Thyroid gland (tissue), 4 donors: ENCODE results near the gene CRLF1. TPM values are rescaled to one million over a fixed set of nuclear protein-coding genes. Genes with fewer than 3 reads are reported as not detected.
A peak's percentile ranks its signal among the peaks of the same experiment; 100 is the strongest.

Experiments
- DNase-seq, 2 donors: peaks; one replicate each; pipeline ENCODE4 v3.0.0-alpha.2; 2019
- H3K27ac ChIP-seq, 3 donors: fragments of 200-600 bp; sonication (generic); 1 replicate in 2 of 3; 2 replicates in 1 of 3; pipeline ENCODE4 v1.5.1; 2016 to 2019; ENCODE audit warnings: mild to moderate bottlenecking in 1 of 3, moderate library complexity in 1 of 3
- H3K27me3 ChIP-seq: fragments of 200-600 bp; sonication (generic); one replicate; pipeline ENCODE4 v1.5.1; 2019
- H3K36me3 ChIP-seq, 2 donors: fragments of 200-600 bp; sonication (generic); one replicate each; pipeline ENCODE4 v1.5.1; 2016 to 2019
- H3K4me1 ChIP-seq, 2 donors: fragments of 200-600 bp; sonication (generic); one replicate each; pipeline ENCODE4 v1.5.1; 2017 to 2019
- H3K4me3 ChIP-seq, 3 donors: fragments of 200-600 bp; sonication (generic); replicated peaks in 1 of 3; 1 replicate in 2 of 3; 2 replicates in 1 of 3; pipeline ENCODE4 v1.5.1; 2016; ENCODE audit warnings: mild to moderate bottlenecking in 1 of 3
- H3K9me3 ChIP-seq: fragments of 200-600 bp; sonication (generic); one replicate; pipeline ENCODE4 v1.5.1; 2017
- POLR2A ChIP-seq, 2 donors: fragments of 450-650 bp; IDR thresholded peaks; one replicate each; pipeline ENCODE4 v1.6.1; 2017; ENCODE audit warnings: antibody characterized with exemption in 2 of 2, mild to moderate bottlenecking in 2 of 2, moderate library complexity in 1 of 2
- WGBS, 2 donors: methylation state at CpG; one replicate each; pipeline ENCODE4 v1.1.5; 2017; 5-methylcytosine and 5-hydroxymethylcytosine counted together
- intact Hi-C: fragments of 100-400 bp; cut with DNase I; formaldehyde crosslinking; loops from one replicate; pipeline ENCODE4 v1.15.1; 2023
- total RNA-seq, 4 donors: library from RNA; depleted of rRNA; stranded (reverse); fragments of >200 nt; gene quantifications; one replicate each; pipeline ENCODE4 v1.2.3, GENCODE V29; 2016
- TF ChIP-seq, protein P1 (sequence below), 6 experiments: fragments of 200-600 bp in 3 of 6; fragments of 450-650 bp in 3 of 6; sonication (generic) in 3 of 6; IDR thresholded peaks; one replicate each; pipeline ENCODE4 v1.5.1; 2016 to 2019; ENCODE audit warnings: antibody characterized with exemption in 6 of 6, mild to moderate bottlenecking in 2 of 6, inconsistent platforms in 1 of 6, moderate library complexity in 1 of 6

The CRLF1 gene
- total RNA-seq, 4 donors from 2014 or later: 87.2 to 140 (median 101) TPM

DNA sequence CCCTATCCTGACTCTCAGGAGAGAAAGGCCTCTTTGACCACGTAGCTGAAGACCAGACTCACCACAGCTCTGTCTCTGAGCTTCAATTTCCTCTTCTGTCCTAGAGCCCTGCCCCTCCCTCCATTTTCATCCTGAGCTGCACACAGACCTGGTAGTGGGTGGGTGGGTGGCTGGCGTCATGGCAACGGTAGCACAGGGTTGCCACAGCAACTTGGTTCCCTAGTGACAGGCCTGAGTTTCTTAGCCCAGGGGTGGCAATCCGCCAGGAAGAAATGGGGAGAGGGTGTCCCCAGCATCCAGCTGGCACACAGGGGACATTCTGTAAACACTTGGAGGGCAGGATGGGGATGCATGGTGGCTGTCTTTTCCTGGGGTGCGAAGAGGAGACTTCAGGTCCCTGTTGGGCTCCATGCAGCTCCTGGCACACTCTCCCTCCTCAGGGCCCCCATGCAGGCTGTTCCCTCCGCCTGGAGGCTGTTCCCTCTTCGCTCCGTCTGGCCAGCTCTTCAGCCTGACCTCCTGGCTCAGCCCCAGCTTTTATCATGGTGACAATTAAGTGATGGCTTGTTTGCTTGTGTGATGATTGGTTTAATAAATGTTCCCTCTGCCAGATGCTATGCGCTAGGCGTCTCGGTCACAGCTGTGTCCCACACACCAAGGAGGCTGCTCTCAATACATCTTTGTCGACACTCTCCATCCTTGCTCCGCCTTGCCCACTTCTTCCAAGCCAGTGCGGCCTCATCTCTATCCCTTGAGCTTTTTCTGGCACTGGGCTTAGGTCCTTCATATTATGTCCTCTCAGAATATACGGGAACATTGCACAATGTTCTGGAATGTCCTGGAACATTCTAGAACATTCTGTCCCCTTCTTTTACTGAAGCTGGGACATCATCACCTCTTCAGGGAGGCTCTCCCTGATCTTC is 22.8 kb upstream of the CRLF1 start:
- H3K4me1 ChIP-seq: peaks cover 0 to 6% of the 10 kb centered on the region in 2 donors
- no peaks in the 10 kb centered on the region for H3K36me3 ChIP-seq
- DNase-seq: peak in 1 of 2 donors; percentile 27
- 76 to 78% methylated on average over 14 of the region's 15 CpGs for WGBS, 2 donors
- no peaks in the 10 kb centered on the region for H3K27me3 ChIP-seq
- H3K4me3 ChIP-seq: no peak overlapping the region
- no peaks in the 10 kb centered on the region for H3K9me3 ChIP-seq
- H3K27ac ChIP-seq: peak overlapping the region; percentile 9 to 71 (median 17)
- TF ChIP-seq, protein P1, sequence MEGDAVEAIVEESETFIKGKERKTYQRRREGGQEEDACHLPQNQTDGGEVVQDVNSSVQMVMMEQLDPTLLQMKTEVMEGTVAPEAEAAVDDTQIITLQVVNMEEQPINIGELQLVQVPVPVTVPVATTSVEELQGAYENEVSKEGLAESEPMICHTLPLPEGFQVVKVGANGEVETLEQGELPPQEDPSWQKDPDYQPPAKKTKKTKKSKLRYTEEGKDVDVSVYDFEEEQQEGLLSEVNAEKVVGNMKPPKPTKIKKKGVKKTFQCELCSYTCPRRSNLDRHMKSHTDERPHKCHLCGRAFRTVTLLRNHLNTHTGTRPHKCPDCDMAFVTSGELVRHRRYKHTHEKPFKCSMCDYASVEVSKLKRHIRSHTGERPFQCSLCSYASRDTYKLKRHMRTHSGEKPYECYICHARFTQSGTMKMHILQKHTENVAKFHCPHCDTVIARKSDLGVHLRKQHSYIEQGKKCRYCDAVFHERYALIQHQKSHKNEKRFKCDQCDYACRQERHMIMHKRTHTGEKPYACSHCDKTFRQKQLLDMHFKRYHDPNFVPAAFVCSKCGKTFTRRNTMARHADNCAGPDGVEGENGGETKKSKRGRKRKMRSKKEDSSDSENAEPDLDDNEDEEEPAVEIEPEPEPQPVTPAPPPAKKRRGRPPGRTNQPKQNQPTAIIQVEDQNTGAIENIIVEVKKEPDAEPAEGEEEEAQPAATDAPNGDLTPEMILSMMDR (IDR thresholded peaks at IDR 0.05): no peak
- TF ChIP-seq POLR2A (IDR thresholded peaks at IDR 0.05): no peak
- intact Hi-C loops: no loop called here

DNA sequence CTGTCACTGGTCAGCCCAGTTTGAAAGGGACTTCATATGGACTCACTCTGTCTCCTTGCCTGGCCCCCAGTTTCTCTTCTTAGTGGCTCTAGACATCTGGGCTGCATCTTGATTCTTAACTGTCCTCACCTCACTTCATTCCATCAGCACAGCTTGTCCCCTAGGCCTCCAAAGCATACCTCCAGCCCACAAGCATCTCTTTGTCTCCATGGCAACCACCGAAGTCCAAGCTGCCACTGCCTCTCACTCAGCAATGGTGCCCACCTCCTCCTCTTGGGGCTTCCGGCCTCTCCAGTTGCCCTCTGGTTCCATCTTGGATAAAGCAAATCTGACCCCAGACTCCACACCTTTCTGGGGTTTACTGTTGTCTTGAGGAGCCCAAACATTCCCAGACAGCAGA is 20.3 kb upstream of the CRLF1 start:
- intact Hi-C loops: no loop called here
- H3K27me3 ChIP-seq: no peaks in the 10 kb centered on the region
- TF ChIP-seq, protein P1 (IDR thresholded peaks at IDR 0.05): no peak
- no peak for TF ChIP-seq POLR2A (IDR thresholded peaks at IDR 0.05)
- H3K27ac ChIP-seq: no peak overlapping the region
- H3K9me3 ChIP-seq: no peaks in the 10 kb centered on the region
- H3K36me3 ChIP-seq: no peaks in the 10 kb centered on the region
- 60 to 73% methylated on average over 2 of the region's 2 CpGs for WGBS, 2 donors
- no peak for DNase-seq
- H3K4me3 ChIP-seq: no peak overlapping the region
- H3K4me1 ChIP-seq: peaks cover 0 to 6% of the 10 kb centered on the region in 2 donors

DNA sequence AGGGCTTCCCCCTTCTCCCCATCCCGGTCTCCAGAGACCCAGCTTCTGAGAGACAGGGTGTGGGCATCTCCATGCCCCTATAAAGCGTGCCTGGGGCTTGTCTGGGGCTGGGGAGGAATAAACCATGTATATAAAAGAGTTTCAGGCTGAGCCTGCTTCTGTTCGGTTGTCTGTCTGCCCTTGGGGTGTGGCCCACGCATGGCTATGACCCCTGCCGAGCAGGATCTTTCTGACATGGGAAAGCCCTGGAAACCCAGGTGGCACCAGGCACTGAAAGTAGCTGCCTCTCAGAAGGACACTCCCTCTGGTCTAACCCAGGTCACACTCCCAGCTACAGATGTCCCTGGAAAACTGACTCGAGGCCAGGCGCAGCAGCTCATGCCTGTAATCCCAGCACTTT is 14.3 kb upstream of the CRLF1 start:
- no peaks in the 10 kb centered on the region for H3K27me3 ChIP-seq
- no peak overlapping the region for H3K4me3 ChIP-seq
- intact Hi-C loops: no loop called here
- 82 to 97% methylated on average over 4 to 7 of the region's 7 CpGs for WGBS, 2 donors
- no peaks in the 10 kb centered on the region for H3K4me1 ChIP-seq
- no peak for TF ChIP-seq POLR2A (IDR thresholded peaks at IDR 0.05)
- TF ChIP-seq, protein P1 (IDR thresholded peaks at IDR 0.05): no peak
- no peak overlapping the region for H3K27ac ChIP-seq
- no peaks in the 10 kb centered on the region for H3K9me3 ChIP-seq
- DNase-seq: no peak
- no peaks in the 10 kb centered on the region for H3K36me3 ChIP-seq

DNA sequence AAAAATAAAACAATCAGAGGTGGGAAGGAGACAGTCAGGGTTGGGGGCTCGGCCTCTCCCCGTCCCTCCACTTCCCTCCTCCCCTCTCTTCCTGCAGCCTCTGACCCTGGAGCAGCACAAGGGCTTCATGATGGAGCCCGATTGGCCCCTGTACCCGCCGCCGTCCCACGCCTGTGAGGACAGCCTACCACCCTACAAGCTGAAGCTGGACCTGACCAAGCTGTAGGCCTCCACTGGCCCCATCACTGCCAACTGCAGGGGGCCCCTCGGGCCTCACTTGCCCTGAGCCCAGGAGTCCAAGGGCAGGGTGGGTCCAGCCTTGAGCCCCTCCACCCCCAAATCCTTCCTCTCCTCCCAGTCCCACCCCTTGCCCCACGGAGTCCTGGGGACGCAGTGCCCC is 13.7 kb upstream of the CRLF1 start:
- Histone ChIP-seq H3K36me3 (no peaks in the 10 kb centered on the region), H3K4me1 (no peaks in the 10 kb centered on the region), H3K9me3 (no peaks in the 10 kb centered on the region), H3K4me3 (no peak overlapping the region), H3K27me3 (no peaks in the 10 kb centered on the region), H3K27ac (no peak overlapping the region)
- 90% methylated on average over 10 of the region's 10 CpGs for WGBS, 2 donors
- TF ChIP-seq POLR2A (IDR thresholded peaks at IDR 0.05): no peak
- TF ChIP-seq, protein P1 (IDR thresholded peaks at IDR 0.05): no peak
- intact Hi-C loops: no loop called here
- no peak for DNase-seq

DNA sequence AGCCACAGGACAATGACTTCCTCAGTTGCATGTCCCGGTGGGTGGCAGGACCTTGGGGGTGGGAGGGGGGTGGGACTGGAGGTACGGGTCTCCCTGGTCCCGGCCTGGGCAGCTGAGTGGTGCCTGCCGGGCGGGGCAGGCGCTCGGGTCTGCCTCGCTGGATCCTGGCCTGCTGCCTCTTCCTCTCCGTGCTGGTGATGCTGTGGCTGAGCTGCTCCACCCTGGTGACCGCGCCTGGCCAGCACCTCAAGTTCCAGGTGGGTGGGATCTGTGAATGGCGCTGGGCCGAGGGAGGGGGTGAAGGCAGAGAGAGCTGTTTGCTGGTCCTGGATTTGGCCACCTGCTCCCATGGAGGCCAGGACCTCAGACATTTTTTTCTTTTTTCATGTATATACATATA is 11.6 kb upstream of the CRLF1 start:
- Histone ChIP-seq H3K36me3 (no peaks in the 10 kb centered on the region), H3K9me3 (no peaks in the 10 kb centered on the region), H3K27me3 (peaks cover 7% of the 10 kb centered on the region), H3K4me3 (no peak overlapping the region), H3K27ac (no peak overlapping the region), H3K4me1 (no peaks in the 10 kb centered on the region)
- intact Hi-C loops: no loop called here
- TF ChIP-seq, protein P1 (IDR thresholded peaks at IDR 0.05): no peak
- no peak for TF ChIP-seq POLR2A (IDR thresholded peaks at IDR 0.05)
- 97 to 99% methylated on average over 7 to 9 of the region's 13 CpGs for WGBS, 2 donors
- no peak for DNase-seq
